Placental epithelial cell (primary cell): ENCODE measurements around the gene EIF4E1B. TPM values are rescaled to one million over a fixed set of nuclear protein-coding genes. Genes with fewer than 3 reads are reported as not detected.

Experiments
- small RNA-seq: library from RNA; depleted of rRNA; stranded (forward); fragments of <200 nt; gene quantifications from one replicate; pipeline ENCODE3, GENCODE V24; 2012
- total RNA-seq: library from RNA; depleted of rRNA; stranded (reverse); fragments of >200 nt; gene quantifications from 2 replicates; pipeline ENCODE4 v1.2.3, GENCODE V29; 2012

The EIF4E1B gene, protein sequence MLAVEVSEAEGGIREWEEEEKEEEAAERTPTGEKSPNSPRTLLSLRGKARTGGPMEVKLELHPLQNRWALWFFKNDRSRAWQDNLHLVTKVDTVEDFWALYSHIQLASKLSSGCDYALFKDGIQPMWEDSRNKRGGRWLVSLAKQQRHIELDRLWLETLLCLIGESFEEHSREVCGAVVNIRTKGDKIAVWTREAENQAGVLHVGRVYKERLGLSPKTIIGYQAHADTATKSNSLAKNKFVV
- total RNA-seq: not detected in 2 replicates

DNA sequence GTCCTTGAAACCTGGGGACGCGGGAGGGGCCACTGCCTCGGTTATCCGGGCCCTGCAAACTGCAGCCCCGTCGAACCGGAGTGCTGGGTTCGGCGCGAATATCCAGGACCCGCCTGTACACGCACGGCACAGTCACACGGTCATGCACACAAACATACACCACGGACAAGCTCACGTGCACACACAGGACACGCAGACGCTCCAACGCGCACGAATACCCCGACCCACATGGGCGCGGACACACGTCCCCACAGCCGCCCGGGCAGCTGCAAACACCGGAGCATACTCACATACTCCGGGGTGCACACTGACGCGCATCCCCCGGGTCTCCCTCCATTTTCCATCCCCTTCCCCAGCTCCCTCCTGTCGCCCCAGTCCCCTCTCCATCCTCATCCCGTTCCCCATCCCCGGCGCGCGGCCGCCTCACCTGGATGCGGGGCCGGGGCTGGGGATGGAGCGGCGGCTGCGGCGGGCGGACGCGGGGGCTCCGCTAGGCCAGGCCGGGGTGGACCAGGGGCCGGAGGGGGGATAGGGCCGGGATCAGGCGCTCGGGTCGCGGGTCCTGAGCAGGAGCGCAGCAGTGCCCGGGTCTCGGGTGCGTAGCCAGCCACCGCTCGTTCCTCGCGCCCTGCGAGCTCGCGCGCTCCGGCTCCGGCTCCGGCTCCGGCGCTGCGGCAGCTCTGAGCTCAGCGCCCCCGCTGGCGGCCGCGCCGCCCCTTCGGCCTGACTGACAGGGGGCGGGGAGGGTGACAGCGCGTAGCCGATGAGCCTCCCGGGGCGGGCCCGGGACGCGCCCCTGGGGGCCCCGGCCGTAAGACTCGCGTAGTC lies at the start of gene EIF4E1B, which contains the start of gene SNCB:
TSS of gene EIF4E1B (plus strand) at position 823 of the 828 bp plus-strand sequence. CDS start 12,113 bp downstream, outside the sequence.
TSS of gene SNCB (minus strand) at position 682 of the 828 bp plus-strand sequence. CDS start 880 bp downstream, outside the sequence.

DNA sequence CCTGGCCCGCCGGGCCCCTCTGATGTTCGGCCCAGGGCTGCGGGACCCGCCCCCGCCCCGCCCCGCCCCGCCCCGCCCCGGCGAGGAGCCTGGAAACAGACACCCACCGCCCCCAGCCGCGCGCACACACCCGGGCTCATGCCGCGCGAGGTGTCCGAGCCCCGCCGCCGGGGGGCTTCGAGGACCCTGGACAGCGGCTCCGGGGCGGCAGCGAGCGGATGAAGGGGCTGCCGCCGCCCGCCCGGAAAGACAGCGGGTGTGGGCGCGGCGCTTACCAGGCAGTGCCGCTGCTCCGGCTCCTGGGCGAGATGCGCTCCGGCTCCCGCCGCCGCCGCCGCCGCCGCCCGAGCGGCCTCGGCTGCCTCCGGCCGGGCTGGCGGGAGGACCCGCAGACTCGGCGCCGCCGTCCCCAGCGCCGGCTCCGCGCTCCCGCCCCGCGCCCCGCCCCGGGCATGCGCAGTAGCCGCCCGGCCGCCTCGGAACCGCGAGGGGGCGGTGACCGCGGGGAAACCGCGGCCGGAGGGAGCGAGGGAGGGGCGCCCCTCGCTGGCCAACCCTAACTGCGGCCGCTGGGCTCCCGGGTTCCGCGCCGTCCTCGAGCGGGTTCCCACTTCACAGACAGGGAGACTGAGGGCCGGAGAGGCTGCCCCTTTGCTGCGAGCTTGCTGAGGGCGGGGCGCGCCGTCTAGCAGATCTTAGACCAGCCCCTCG lies 20.6 kb upstream of the EIF4E1B start, which contains the start of gene GPRIN1:
TSS of gene GPRIN1 (minus strand) at position 433 of the 711 bp plus-strand sequence. CDS start 10,322 bp downstream, outside the sequence.

DNA sequence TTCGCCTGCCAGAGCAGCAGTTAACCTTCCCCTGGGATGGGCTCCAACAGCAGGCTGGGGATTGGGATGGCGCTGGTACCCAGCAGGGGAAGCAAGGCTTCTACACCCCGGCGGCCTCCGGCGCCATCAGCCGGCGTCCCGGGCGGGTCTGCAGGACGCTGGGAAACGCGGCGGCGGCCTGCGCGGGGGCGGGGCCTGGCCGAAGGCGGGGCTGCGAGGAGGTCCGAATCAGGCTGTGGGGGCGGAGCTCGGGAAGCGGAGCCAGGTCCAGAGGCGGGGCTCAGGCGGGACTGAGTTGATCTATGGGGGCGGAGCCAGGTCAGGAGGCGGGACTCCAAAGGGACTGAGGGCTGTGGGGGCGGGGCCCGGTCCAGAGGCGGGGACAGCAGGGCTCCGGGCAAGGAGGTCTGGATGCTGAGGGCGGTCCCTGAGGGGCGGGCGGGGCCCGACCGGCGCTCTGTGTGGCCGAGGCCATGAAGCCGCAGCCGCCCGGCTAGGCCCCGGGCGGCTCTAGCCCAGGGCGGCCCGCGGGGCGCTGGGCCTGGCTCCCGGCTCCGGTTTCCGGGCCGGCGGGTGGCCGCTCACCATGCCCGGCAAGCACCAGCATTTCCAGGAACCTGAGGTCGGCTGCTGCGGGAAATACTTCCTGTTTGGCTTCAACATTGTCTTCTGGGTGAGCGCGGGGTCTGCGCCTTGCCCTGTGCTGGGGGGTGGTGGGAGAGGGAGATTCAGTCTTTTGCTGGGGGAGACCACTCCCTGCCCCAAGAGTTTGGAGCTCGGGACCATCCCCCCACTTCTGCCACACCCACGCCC lies 16.8 kb downstream of the EIF4E1B start, which contains the start of gene TSPAN17:
TSS of gene TSPAN17 (plus strand) at position 455 of the 813 bp plus-strand sequence. CDS start at position 587, 132 bp downstream.

Small RNA genes lying within 50 kb of the gene (small RNA-seq; reads per million reads assigned to genes)
- gene MIR4281: not detected

Other genes starting within 250 kb of the EIF4E1B start
- 7.9 and 11.5 TPM in 2 replicates for gene NOP16, start 242.1 kb upstream of the EIF4E1B start, total RNA-seq
- 41.3 and 63.2 TPM in 2 replicates for gene HIGD2A, start 241.9 kb upstream of the EIF4E1B start, total RNA-seq
- 115 and 400 TPM in 2 replicates for gene CLTB, start 214.1 kb upstream of the EIF4E1B start, total RNA-seq
- 36.1 and 45.8 TPM in 2 replicates for gene FAF2, start 182.3 kb upstream of the EIF4E1B start, total RNA-seq
- gene RNF44, start 93.3 kb upstream of the EIF4E1B start, total RNA-seq: 5.9 and 8.6 TPM in 2 replicates
- not detected in 2 replicates for gene CDHR2, start 81.3 kb upstream of the EIF4E1B start, total RNA-seq
- gene GPRIN1, start 20.5 kb upstream of the EIF4E1B start, total RNA-seq: 2.7 and 4.8 TPM in 2 replicates
- gene SNCB, start 141 bp upstream of the EIF4E1B start, total RNA-seq: not detected in 2 replicates
- 23.2 and 47.9 TPM in 2 replicates for gene TSPAN17, start 16.8 kb downstream of the EIF4E1B start, total RNA-seq
- not detected in 2 replicates for gene UNC5A, start 179.9 kb downstream of the EIF4E1B start, total RNA-seq